COR-L47 (cell line): Measurements from ENCODE around the gene INTS11.
A peak's percentile ranks its signal among the peaks of the same experiment; 100 is the strongest.

Experiments
- DNase-seq: peaks from one replicate; lab custom pipeline; 2025; lab: John Stamatoyannopoulos, UW

The INTS11 gene

GRCh38 chr1:1285102-1285571 is 39.3 kb downstream of the INTS11 start:
- no peak for DNase-seq

GRCh38 chr1:1284221-1285101 is 40.0 kb downstream of the INTS11 start:
- DNase-seq = no peak

- no peak for DNase-seq
These were observed 40.6 kb downstream of the INTS11 start for GRCh38 chr1:1283821-1284220.

GRCh38 chr1:1282998-1283397 is 41.5 kb downstream of the INTS11 start:
- DNase-seq = no peak

GRCh38 chr1:1281533-1282321 is 42.7 kb downstream of the INTS11 start:
- DNase-seq = no peak

- no peak for DNase-seq
These were observed 43.5 kb downstream of the INTS11 start for GRCh38 chr1:1280782-1281481.

GRCh38 chr1:1279028-1279427 is 45.4 kb downstream of the INTS11 start:
- DNase-seq = no peak

GRCh38 chr1:1278620-1279019 is 45.8 kb downstream of the INTS11 start:
- no peak for DNase-seq

- no peak for DNase-seq
These were observed 48.6 kb downstream of the INTS11 start for GRCh38 chr1:1275836-1276235.

- no peak for DNase-seq
These were observed 49.5 kb downstream of the INTS11 start for GRCh38 chr1:1274931-1275431.

- no peak for DNase-seq
These were observed 50.0 kb downstream of the INTS11 start for GRCh38 chr1:1274299-1274930.

- peak; percentile 90 for DNase-seq
These were observed 50.8 kb downstream of the INTS11 start, which contains the start of gene UBE2J2 for GRCh38 chr1:1273512-1274298. TSS of gene UBE2J2 (minus strand) at chr1:1273854. CDS start at chr1:1267992, 5,862 bp downstream.

GRCh38 chr1:1273209-1273511 is 51.3 kb downstream of the INTS11 start:
- no peak for DNase-seq

- DNase-seq = peak; percentile 15
These were observed 51.9 kb downstream of the INTS11 start for GRCh38 chr1:1272341-1273208.

GRCh38 chr1:1270813-1271212 is 53.6 kb downstream of the INTS11 start:
- DNase-seq = no peak

GRCh38 chr1:1268284-1268682 is 56.2 kb downstream of the INTS11 start:
- DNase-seq = no peak

- DNase-seq = no peak
These were observed 56.8 kb downstream of the INTS11 start for GRCh38 chr1:1267488-1268283.

GRCh38 chr1:1264868-1265272 is 59.6 kb downstream of the INTS11 start:
- DNase-seq = no peak

GRCh38 chr1:1264026-1264425 is 60.4 kb downstream of the INTS11 start:
- no peak for DNase-seq
